Measurements from ENCODE around the gene ZNF532. TPM values are rescaled to one million over a fixed set of nuclear protein-coding genes. Genes with fewer than 3 reads are reported as not detected.

Gene ZNF532
- total RNA-seq, 1 experiment from 2014 or later: 258 TPM

DNA sequence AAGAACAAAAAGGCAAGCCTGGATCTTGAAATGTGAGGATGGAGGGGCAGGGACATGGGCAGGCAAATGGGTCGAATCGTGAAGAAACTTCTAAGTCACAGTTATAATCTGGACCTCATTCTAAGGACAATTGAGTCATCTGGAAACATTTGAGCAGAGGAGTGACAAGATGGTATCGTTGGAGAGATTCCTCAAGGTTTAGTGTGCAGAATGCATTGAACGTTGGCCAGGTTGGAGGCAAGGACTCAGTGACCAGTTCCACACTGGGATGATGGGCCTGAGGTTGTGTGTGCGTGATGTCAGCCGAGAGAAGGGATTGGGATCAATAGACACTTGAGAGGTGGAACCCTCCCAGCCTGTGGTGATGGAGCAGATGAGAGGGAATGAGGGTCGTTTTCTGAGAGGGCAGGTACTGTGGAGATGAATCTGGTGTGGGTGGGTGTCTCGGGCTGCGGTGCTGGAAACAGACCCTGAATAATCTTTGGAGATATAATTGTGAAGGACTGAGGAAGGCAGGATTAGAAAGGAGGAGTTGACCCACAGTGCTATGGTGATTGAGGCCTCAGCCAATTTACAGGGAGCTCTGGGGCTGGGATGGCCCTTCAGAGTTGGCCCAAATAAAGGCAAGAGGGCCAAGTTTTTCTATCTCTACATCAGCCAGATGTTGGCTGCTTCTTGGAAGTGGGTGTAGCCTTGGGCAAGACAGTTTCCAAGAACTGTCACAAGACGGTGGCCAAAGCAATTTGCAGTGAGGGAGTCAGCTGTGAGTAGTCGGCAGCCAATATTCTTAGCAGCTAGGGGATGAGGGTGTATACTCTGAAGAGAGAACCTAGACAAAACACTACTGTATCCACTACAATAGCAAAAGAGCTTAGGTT lies 5.8 kb upstream of the ZNF532 start:
- H3K27me3 Mint-ChIP-seq (ENCODE audit: low read depth): no peaks in the 10 kb centered on the region
- no peak overlapping the region for H3T11ph ChIP-seq (ENCODE audit: low read length)
- H4K20me1 ChIP-seq (ENCODE audit: control insufficient read depth, insufficient read depth, insufficient read length): no peaks in the 10 kb centered on the region
- H3K23me2 ChIP-seq (ENCODE audit: insufficient read length, low read depth, low read length, poor library complexity, severe bottlenecking): no peaks in the 10 kb centered on the region
- peaks cover 0 to 3% (median 2%) of the 10 kb centered on the region in 3 experiments; a peak in 2 of 7 replicates for H3K36me3 Mint-ChIP-seq (ENCODE audit: insufficient read depth in 1 of 3, low read depth in 3 of 3)
- DNase-seq: no peak
- H3K79me1 ChIP-seq (ENCODE audit: insufficient read depth, low read depth, low read length, poor library complexity, severe bottlenecking): no peaks in the 10 kb centered on the region
- no peak overlapping the region for H3K4me2 ChIP-seq (ENCODE audit: insufficient read depth, insufficient read length, low read length)
- TF ChIP-seq, protein P1, sequence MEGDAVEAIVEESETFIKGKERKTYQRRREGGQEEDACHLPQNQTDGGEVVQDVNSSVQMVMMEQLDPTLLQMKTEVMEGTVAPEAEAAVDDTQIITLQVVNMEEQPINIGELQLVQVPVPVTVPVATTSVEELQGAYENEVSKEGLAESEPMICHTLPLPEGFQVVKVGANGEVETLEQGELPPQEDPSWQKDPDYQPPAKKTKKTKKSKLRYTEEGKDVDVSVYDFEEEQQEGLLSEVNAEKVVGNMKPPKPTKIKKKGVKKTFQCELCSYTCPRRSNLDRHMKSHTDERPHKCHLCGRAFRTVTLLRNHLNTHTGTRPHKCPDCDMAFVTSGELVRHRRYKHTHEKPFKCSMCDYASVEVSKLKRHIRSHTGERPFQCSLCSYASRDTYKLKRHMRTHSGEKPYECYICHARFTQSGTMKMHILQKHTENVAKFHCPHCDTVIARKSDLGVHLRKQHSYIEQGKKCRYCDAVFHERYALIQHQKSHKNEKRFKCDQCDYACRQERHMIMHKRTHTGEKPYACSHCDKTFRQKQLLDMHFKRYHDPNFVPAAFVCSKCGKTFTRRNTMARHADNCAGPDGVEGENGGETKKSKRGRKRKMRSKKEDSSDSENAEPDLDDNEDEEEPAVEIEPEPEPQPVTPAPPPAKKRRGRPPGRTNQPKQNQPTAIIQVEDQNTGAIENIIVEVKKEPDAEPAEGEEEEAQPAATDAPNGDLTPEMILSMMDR (conservative IDR thresholded peaks at IDR 0.05): no peak
- H3K9me3 ChIP-seq (ENCODE audit: control insufficient read depth, low read depth, low read length): no peaks in the 10 kb centered on the region
- no peak overlapping the region for H3K23ac ChIP-seq (ENCODE audit: insufficient read length, low read depth, low read length)
- H3K4ac ChIP-seq (ENCODE audit: low read depth, low read length): no peak overlapping the region
- no peak overlapping the region for H2BK12ac ChIP-seq (ENCODE audit: insufficient read length, low read depth, low read length)
- no peak overlapping the region for H2AFZ ChIP-seq (ENCODE audit: low read length)
- peak overlapping the region in 1 of 2 experiments; percentile 2; a peak in 1 of 5 replicates for H3K4me3 Mint-ChIP-seq
- H4K8ac ChIP-seq (replicated peaks; ENCODE audit: insufficient read length, low read depth, low read length): no peak overlapping the region
- H2BK20ac ChIP-seq (ENCODE audit: low read depth, low read length, poor library complexity, severe bottlenecking): no peak overlapping the region
- H3K27ac Mint-ChIP-seq: peak overlapping the region; percentile 92 to 100 (median 98)
- H2BK120ac ChIP-seq (ENCODE audit: low read depth, low read length, poor library complexity, severe bottlenecking): no peak overlapping the region
- H3K27me3 ChIP-seq (ENCODE audit: insufficient read depth, low read length): no peaks in the 10 kb centered on the region
- no peak overlapping the region for H3K14ac ChIP-seq (ENCODE audit: insufficient read depth, low read length)
- H3K56ac ChIP-seq (ENCODE audit: insufficient read length, low read depth, low read length): no peak overlapping the region
- peaks cover 48% of the 10 kb centered on the region in 2 experiments for H3K4me1 Mint-ChIP-seq
- no peak overlapping the region for H3K18ac ChIP-seq (ENCODE audit: insufficient read length, low read depth, low read length)
- H3K4me1 ChIP-seq (ENCODE audit: insufficient read depth, low read length): peaks cover 9% of the 10 kb centered on the region; the same call in 1 of the 2 replicates
- no peak overlapping the region for H2AK5ac ChIP-seq (ENCODE audit: insufficient read length, low read length)
- no peak overlapping the region for H2BK5ac ChIP-seq (ENCODE audit: insufficient read length, low read length)
- H4K5ac ChIP-seq (ENCODE audit: insufficient read length, low read depth, low read length): no peak overlapping the region
- H2BK15ac ChIP-seq (ENCODE audit: low read depth, low read length): no peak overlapping the region
- no peak overlapping the region for H3K9ac ChIP-seq (ENCODE audit: extremely low read depth, insufficient read length, low read length)
- H4K91ac ChIP-seq (ENCODE audit: insufficient read length, low read depth, low read length): no peak overlapping the region
- peak overlapping the region; percentile 22 for H3K27ac ChIP-seq (ENCODE audit: insufficient read length, low read depth, low read length)
- no peaks in the 10 kb centered on the region; the same call in 1 of the 2 replicates for H3K79me2 ChIP-seq (ENCODE audit: insufficient read depth, low read length)
- peaks cover 0 to 3% of the 10 kb centered on the region in 2 experiments; a peak in 2 of 5 replicates for H3K9me3 Mint-ChIP-seq
- WGBS (ENCODE audit: extremely low coverage, insufficient read length, low lambda C conversion rate): no CpG with 5 or more reads among the region's 11 CpGs

Data from H9 (cell line).